HCT116 (cell line): ENCODE measurements around the gene CADPS. TPM values are rescaled to one million over a fixed set of nuclear protein-coding genes. Genes with fewer than 3 reads are reported as not detected.

Experiments used
- ATAC-seq: fragments of 200-7000 bp; cut with Tn5 transposase; 2 replicates; pipeline ENCODE4 v1.9.1; 2020; ENCODE audit warnings: mild to moderate bottlenecking, moderate library complexity
- BruUV-seq: library from RNA; stranded (reverse); fragments of 400-500 nt; replicated peaks from 2 replicates; lab custom pipeline; 2021; lab: Mats Ljungman, UMichigan
- CTCF ChIA-PET: fragments of 300-600 bp; sonication (Branson Sonifier 250); formaldehyde crosslinking; loops from one replicate; lab custom pipeline; 2021; ENCODE audit warnings: antibody characterized with exemption; lab: Charles Lee
- POLR2A ChIA-PET: fragments of 300-600, 350-600 bp; sonication (Branson Sonifier 250); formaldehyde crosslinking; loops from one replicate; lab custom pipeline; 2021; ENCODE audit warnings: antibody characterized with exemption; lab: Charles Lee
- RAD21 ChIA-PET, 2 experiments: fragments of 300-600 bp; sonication (Branson Sonifier 250); formaldehyde crosslinking; loops; one replicate each; lab custom pipeline; 2023; ENCODE audit warnings: low total read pairs in 2 of 2; ENCODE audit not compliant: uncharacterized antibody in 2 of 2, unreplicated experiment in 2 of 2, low non-redundant PET in 1 of 2; lab: Charles Lee
- DNase-seq: peaks from one replicate; pipeline ENCODE4 v3.0.0-alpha.2; 2010; ENCODE audit warnings: low read depth, low spot score
- H2AFZ ChIP-seq: fragments of 200-600 bp; shearing (Covaris generic), sonication (generic); 2 replicates; pipeline ENCODE4 v1.6.1; 2017; ENCODE audit warnings: low read depth, mixed run types, mixed read lengths, antibody characterized with exemption, low read length; ENCODE audit not compliant: poor library complexity, severe bottlenecking
- H3K27ac ChIP-seq: 2 replicates; pipeline ENCODE4 v1.5.1; 2012; ENCODE audit warnings: low read depth, low read length
- H3K27me3 ChIP-seq: fragments of 200-600 bp; sonication (generic); 2 replicates; pipeline ENCODE4 v1.6.1; 2016; ENCODE audit warnings: mixed run types, low read length, mixed read lengths; ENCODE audit not compliant: insufficient read depth
- H3K36me3 ChIP-seq, 2 experiments: fragments of 200-500 bp in 1 of 2; fragments of 200-600 bp in 1 of 2; sonication (Bioruptor generic) in 1 of 2; sonication (generic) in 1 of 2; 2 replicates each; pipeline versions ENCODE4 v1.5.1 to v1.6.1; 2014 to 2016; ENCODE audit warnings: low read length in 2 of 2, inconsistent platforms in 1 of 2, mixed read lengths in 1 of 2, mixed run types in 1 of 2; ENCODE audit not compliant: insufficient read depth in 2 of 2, control insufficient read depth in 1 of 2
- H3K4me1 ChIP-seq, 2 experiments: fragments of 200-600 bp in 1 of 2; sonication (generic) in 1 of 2; 2 replicates each; pipeline versions ENCODE4 v1.5.1 to v1.6.1; 2012 to 2017; ENCODE audit warnings: low read length in 2 of 2, inconsistent platforms in 1 of 2, mild to moderate bottlenecking in 1 of 2, mixed read lengths in 1 of 2, mixed run types in 1 of 2, moderate library complexity in 1 of 2; ENCODE audit not compliant: insufficient read depth in 2 of 2, control insufficient read depth in 1 of 2
- H3K4me2 ChIP-seq: fragments of 200-600 bp; sonication (generic); 2 replicates; pipeline ENCODE4 v1.6.1; 2017; ENCODE audit warnings: mixed run types, low read length, mixed read lengths
- H3K4me3 ChIP-seq, 2 experiments: fragments of 200-600 bp in 1 of 2; sonication (generic) in 1 of 2; replicated peaks in 1 of 2; 2 replicates each; pipeline ENCODE4 v1.5.1; 2011 to 2016; ENCODE audit warnings: low read length in 2 of 2, control low read depth in 1 of 2, low read depth in 1 of 2, mild to moderate bottlenecking in 1 of 2, mixed read lengths in 1 of 2, mixed run types in 1 of 2
- H3K79me2 ChIP-seq: fragments of 200-600 bp; sonication (generic); 2 replicates; pipeline ENCODE4 v1.6.1; 2017; ENCODE audit warnings: mild to moderate bottlenecking, mixed run types, low read length, moderate library complexity, mixed read lengths; ENCODE audit not compliant: insufficient read depth
- H3K9ac ChIP-seq: fragments of 200-600 bp; sonication (generic); 2 replicates; pipeline ENCODE4 v1.6.1; 2016; ENCODE audit warnings: low read length, mixed read lengths
- H3K9me2 ChIP-seq: fragments of 200-600 bp; sonication (generic), shearing (Covaris generic); 2 replicates; pipeline ENCODE4 v1.6.1; 2017; ENCODE audit warnings: mixed run types, mild to moderate bottlenecking, moderate library complexity; ENCODE audit not compliant: insufficient read depth
- H3K9me3 ChIP-seq, 2 experiments: fragments of 200-500 bp in 1 of 2; fragments of 200-600 bp in 1 of 2; sonication (Bioruptor generic) in 1 of 2; sonication (generic) in 1 of 2; 2 replicates each; pipeline ENCODE4 v1.6.1; 2014 to 2017; ENCODE audit warnings: low read length in 2 of 2, mixed read lengths in 2 of 2, inconsistent platforms in 1 of 2, low read depth in 1 of 2, mild to moderate bottlenecking in 1 of 2, mixed run types in 1 of 2, moderate library complexity in 1 of 2; ENCODE audit not compliant: control insufficient read depth in 1 of 2, insufficient read depth in 1 of 2
- H4K20me1 ChIP-seq: fragments of 200-600 bp; sonication (generic), shearing (Covaris generic); 2 replicates; pipeline ENCODE4 v1.6.1; 2017; ENCODE audit warnings: mixed run types, mild to moderate bottlenecking, moderate library complexity; ENCODE audit not compliant: insufficient read depth
- CBX3 ChIP-seq: IDR thresholded peaks from 2 replicates; pipeline ENCODE4 v1.6.1; 2012; ENCODE audit warnings: low read depth
- EGR1 ChIP-seq: IDR thresholded peaks from 2 replicates; pipeline ENCODE4 v1.6.1; 2012; ENCODE audit warnings: low read depth
- EZH2 ChIP-seq: fragments of 200-600 bp; sonication (generic); IDR thresholded peaks from 2 replicates; pipeline ENCODE4 v1.6.1; 2017; ENCODE audit warnings: antibody characterized with exemption, mixed run types
- EZH2phosphoT487 ChIP-seq: fragments of 200-600 bp; IDR thresholded peaks from 2 replicates; pipeline ENCODE4 v1.6.1; 2018; ENCODE audit warnings: antibody characterized with exemption, borderline replicate concordance
- MAX ChIP-seq: IDR thresholded peaks from 2 replicates; pipeline ENCODE4 v1.6.1; 2012
- RAD21 ChIP-seq: IDR thresholded peaks from 2 replicates; pipeline ENCODE4 v1.6.1; 2012; ENCODE audit warnings: low read depth, mild to moderate bottlenecking
- intact Hi-C: fragments of 100-400 bp; cut with micrococcal nuclease; formaldehyde crosslinking; loops from 2 replicates; pipeline ENCODE4 v1.10.0; 2022
- total RNA-seq: library from RNA; stranded (reverse); gene quantifications from one replicate; pipeline ENCODE4 v1.2.1, GENCODE V29; 2021; ENCODE audit not compliant: unreplicated experiment

Gene CADPS
- total RNA-seq, 1 experiment from 2014 or later, result not detected

DNA sequence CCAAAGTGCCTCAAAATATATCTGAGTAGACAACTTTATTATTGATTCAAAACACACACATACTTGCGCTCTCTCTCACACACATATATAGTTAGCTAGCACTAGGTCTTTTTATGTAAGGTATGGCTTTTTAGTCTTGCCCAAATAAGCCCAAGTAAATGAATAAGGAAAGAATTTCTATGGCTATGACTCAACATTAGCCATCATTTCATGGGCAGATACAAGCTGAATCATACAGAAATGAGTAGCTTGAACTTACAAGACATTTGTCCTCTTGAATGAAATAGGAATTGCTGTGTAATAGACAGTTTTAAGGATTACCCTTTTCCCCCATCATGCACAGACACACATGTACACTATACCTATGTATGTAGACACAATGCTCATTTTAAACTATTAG is 4.9 kb downstream of the CADPS start:
- Histone ChIP-seq H2AFZ (no peak overlapping the region), H3K79me2 (no peaks in the 10 kb centered on the region), H3K4me3 (no peak overlapping the region), H3K9me3 (no peaks in the 10 kb centered on the region), H3K27me3 (no peaks in the 10 kb centered on the region), H3K4me2 (no peak overlapping the region), H3K36me3 (no peaks in the 10 kb centered on the region), H3K9me2 (no peaks in the 10 kb centered on the region), H3K4me1 (no peaks in the 10 kb centered on the region), H4K20me1 (no peaks in the 10 kb centered on the region), H3K9ac (no peak overlapping the region), H3K27ac (no peak overlapping the region)
- ATAC-seq (no peak), DNase-seq (no peak)
- ChIA-PET CTCF (no interaction called here), POLR2A (no interaction called here), RAD21 (no interaction called here)
- intact Hi-C loops, result loop anchor here (10.0 kb wide), 1 partner anchor 324 kb away; no protein-coding TSS in a partner anchor
- BruUV-seq, result no TSS peak
- TF ChIP-seq CBX3 (no peak), MAX (no peak)

DNA sequence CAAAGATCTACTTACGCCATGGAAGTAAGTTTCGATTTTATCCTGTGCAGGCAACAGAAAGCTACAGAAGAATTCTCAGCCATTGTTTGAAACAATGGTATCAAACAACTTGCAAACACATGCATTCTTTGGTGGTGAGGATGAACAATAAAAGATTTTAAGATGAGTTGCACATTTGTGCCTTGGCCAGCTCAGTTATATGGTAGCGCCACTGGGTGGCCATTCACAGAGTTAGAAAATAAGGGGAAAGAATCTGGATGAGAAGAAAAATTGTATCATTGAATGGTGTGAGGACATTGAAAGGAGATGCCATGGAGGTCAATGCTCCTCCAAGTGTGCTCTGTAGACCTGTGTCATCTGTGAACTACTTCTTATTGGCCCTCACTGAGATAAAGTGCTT is 11.6 kb downstream of the CADPS start:
- intact Hi-C loops, result no loop called here
- Histone ChIP-seq H3K4me1 (no peaks in the 10 kb centered on the region), H2AFZ (no peak overlapping the region), H3K9ac (no peak overlapping the region), H3K9me3 (no peaks in the 10 kb centered on the region), H3K36me3 (no peaks in the 10 kb centered on the region), H3K79me2 (no peaks in the 10 kb centered on the region), H3K9me2 (no peaks in the 10 kb centered on the region), H3K27me3 (no peaks in the 10 kb centered on the region), H3K27ac (no peak overlapping the region), H3K4me2 (no peak overlapping the region), H3K4me3 (no peak overlapping the region)
- no TSS peak for BruUV-seq
- ChIA-PET POLR2A (no interaction called here), RAD21 (no interaction called here), CTCF (no interaction called here)
- ATAC-seq (no peak), DNase-seq (no peak)
- no peak for TF ChIP-seq EGR1
- no peak for TF ChIP-seq EZH2phosphoT487
- no peak for TF ChIP-seq EZH2
- TF ChIP-seq RAD21, result 0 out of 2 replicates have a peak, but pooled peaks have one; percentile 4
- TF ChIP-seq, all 23 proteins: peak for 1
- H4K20me1 ChIP-seq, result no peaks in the 10 kb centered on the region
